HepG2 (cell line): ENCODE results near the gene RPL11. TPM values are rescaled to one million over a fixed set of nuclear protein-coding genes. Genes with fewer than 3 reads are reported as not detected.
A peak's percentile ranks its signal among the peaks of the same experiment; 100 is the strongest.

Source experiments
- AKAP8 ChIP-seq: sonication (generic); formaldehyde crosslinking; IDR thresholded peaks from 2 replicates; pipeline ENCODE4 v1.5.1; 2020; ENCODE audit warnings: mild to moderate bottlenecking, missing genetic modification reagents
- EED ChIP-seq: sonication (generic); formaldehyde crosslinking; IDR thresholded peaks from 2 replicates; pipeline ENCODE4 v1.5.0; 2020; ENCODE audit warnings: mild to moderate bottlenecking, missing genetic modification reagents
- FOXA1 ChIP-seq, 2 experiments: fragments of 450-650 bp in 1 of 2; sonication (generic) in 1 of 2; formaldehyde crosslinking in 1 of 2; IDR thresholded peaks; 2 replicates each; pipeline versions ENCODE4 v1.4.0 to v1.6.1; 2016 to 2020; ENCODE audit warnings: missing genetic modification reagents in 1 of 2
- HNF1A ChIP-seq, 2 experiments: sonication (generic) in 1 of 2; formaldehyde crosslinking in 1 of 2; IDR thresholded peaks; 2 replicates each; pipeline versions ENCODE4 v1.4.0 to v1.6.1; 2016 to 2020; ENCODE audit warnings: borderline replicate concordance in 1 of 2, low read depth in 1 of 2, mild to moderate bottlenecking in 1 of 2, missing genetic modification reagents in 1 of 2
- HOXD1 ChIP-seq: sonication (generic); formaldehyde crosslinking; IDR thresholded peaks from 2 replicates; pipeline ENCODE4 v1.5.0; 2020; ENCODE audit warnings: missing genetic modification reagents
- PATZ1 ChIP-seq: sonication (generic); formaldehyde crosslinking; IDR thresholded peaks from 2 replicates; pipeline ENCODE4 v1.4.0; 2020; ENCODE audit warnings: missing genetic modification reagents
- SRY ChIP-seq: sonication (generic); formaldehyde crosslinking; IDR thresholded peaks from 2 replicates; pipeline ENCODE4 v1.8.0; 2022; ENCODE audit warnings: mild to moderate bottlenecking, missing genetic modification reagents
- THAP7 ChIP-seq: sonication (generic); formaldehyde crosslinking; IDR thresholded peaks from 2 replicates; pipeline ENCODE4 v1.8.1; 2023; ENCODE audit warnings: mild to moderate bottlenecking, missing genetic modification reagents
- TIGD3 ChIP-seq: sonication (generic); formaldehyde crosslinking; IDR thresholded peaks from 2 replicates; pipeline ENCODE4 v1.5.1; 2020; ENCODE audit warnings: mild to moderate bottlenecking, missing genetic modification reagents, borderline replicate concordance
- ZNF253 ChIP-seq: sonication (generic); formaldehyde crosslinking; IDR thresholded peaks from 2 replicates; pipeline ENCODE4 v1.8.0; 2022; ENCODE audit warnings: mild to moderate bottlenecking, missing genetic modification reagents, borderline replicate concordance
- ZNF260 ChIP-seq: sonication (generic); formaldehyde crosslinking; IDR thresholded peaks from 2 replicates; pipeline ENCODE4 v1.4.0; 2020; ENCODE audit warnings: missing genetic modification reagents, low read depth, mild to moderate bottlenecking, borderline replicate concordance
- ZNF30 ChIP-seq: sonication (generic); formaldehyde crosslinking; IDR thresholded peaks from 2 replicates; pipeline ENCODE4 v1.5.0; 2020; ENCODE audit warnings: mild to moderate bottlenecking, missing genetic modification reagents
- ZNF501 ChIP-seq: sonication (generic); formaldehyde crosslinking; IDR thresholded peaks from 2 replicates; pipeline ENCODE4 v1.5.1; 2020; ENCODE audit warnings: mild to moderate bottlenecking, moderate library complexity, missing genetic modification reagents
- ZNF670 ChIP-seq: sonication (generic); formaldehyde crosslinking; IDR thresholded peaks from 2 replicates; pipeline ENCODE4 v1.8.0; 2022; ENCODE audit warnings: mild to moderate bottlenecking, missing genetic modification reagents, borderline replicate concordance
- ZNF772 ChIP-seq: sonication (generic); formaldehyde crosslinking; IDR thresholded peaks from 2 replicates; pipeline ENCODE4 v1.5.0; 2020; ENCODE audit warnings: mild to moderate bottlenecking, missing genetic modification reagents
- ZNF850 ChIP-seq: sonication (generic); formaldehyde crosslinking; conservative IDR thresholded peaks from 2 replicates; pipeline ENCODE4 v1.9.0; 2021; ENCODE audit warnings: mild to moderate bottlenecking, missing genetic modification reagents
- ZNF878 ChIP-seq: sonication (generic); formaldehyde crosslinking; IDR thresholded peaks from 2 replicates; pipeline ENCODE4 v1.8.1; 2023; ENCODE audit warnings: mild to moderate bottlenecking, missing genetic modification reagents, moderate library complexity
- polyA plus RNA-seq, 8 experiments: library from polyadenylated mRNA; depleted of rRNA in 3 of 8; stranded (reverse) in 7 of 8; unstranded in 1 of 8; fragments of >200 nt; fragmentation: Illumina TruSeq in 4 of 8; extraction: Trizol in 4 of 8; gene quantifications; 2 replicates each; pipeline versions ENCODE4 v1.2.1 to v1.2.3, GENCODE V29; 2011 to 2016; ENCODE audit warnings: low read depth in 4 of 8, missing spikeins in 1 of 8, mixed read lengths in 1 of 8; ENCODE audit not compliant: insufficient read depth in 1 of 8
- total RNA-seq, 5 experiments: library from RNA; depleted of rRNA; stranded (reverse); fragments of >200 nt; fragmentation: Illumina TruSeq; extraction: Trizol; gene quantifications; 2 replicates each; pipeline ENCODE4 v1.2.3, GENCODE V29; 2016; ENCODE audit warnings: low read depth in 1 of 5

The RPL11 gene
- total and polyA plus RNA-seq, 2 of the 13 experiments (the other 11 are each of a cell fraction or from before 2014, with no cell fraction given), result 1,682 to 2,010 TPM

GRCh38 chr1:23743287-23744152 lies 51.9 kb downstream of the RPL11 start, which contains the start of gene ELOA (continued):
- TF ChIP-seq FOXA1 (IDR thresholded peaks at IDR 0.05) (no peak), FOXA1 (CRISPR knock-in tag; IDR thresholded peaks at IDR 0.05) (peak; percentile 27; the same call in 1 of the 2 replicates), ZNF670 (CRISPR knock-in tag) (peak; percentile 42; the same call in 1 of the 2 replicates), ZNF260 (CRISPR knock-in tag) (no peak), ZNF30 (CRISPR knock-in tag) (no peak), EED (CRISPR knock-in tag) (peak; percentile 47; the same call in 1 of the 2 replicates), ZNF850 (CRISPR knock-in tag) (no peak), TIGD3 (CRISPR knock-in tag) (no peak), HOXD1 (CRISPR knock-in tag) (no peak), ZNF501 (CRISPR knock-in tag) (peak; percentile 2; the same call in 1 of the 2 replicates), ZNF878 (CRISPR knock-in tag) (no peak), SRY (CRISPR knock-in tag) (no peak), ZNF772 (CRISPR knock-in tag) (0 out of 2 replicates have a peak, but pooled peaks have one; percentile 73), THAP7 (CRISPR knock-in tag) (0 out of 2 replicates have a peak, but pooled peaks have one; percentile 66), PATZ1 (CRISPR knock-in tag) (peak; percentile 71), AKAP8 (CRISPR knock-in tag) (no peak; the same call in 1 of the 2 replicates), HNF1A (IDR thresholded peaks at IDR 0.05; ENCODE audit: low read depth) (no peak), HNF1A (CRISPR knock-in tag; IDR thresholded peaks at IDR 0.05; ENCODE audit: borderline replicate concordance) (peak; percentile 34; the same call in 1 of the 2 replicates), ZNF253 (CRISPR knock-in tag) (peak; percentile 62; the same call in 1 of the 2 replicates)
